Kasumi-1 (cell line): ENCODE data around the gene ACYP1.

ENCODE experiments used
- DNase-seq, 2 experiments: peaks; one replicate each; lab custom pipeline; 2025; lab: John Stamatoyannopoulos, UW

Gene ACYP1

GRCh38 chr14:75063491-75064204, at the start of gene ACYP1:
TSS of gene ACYP1 (minus strand) at chr14:75064024. CDS start at chr14:75063553, 471 bp downstream.
- peak; percentile 90 to 94 for DNase-seq

GRCh38 chr14:75109877-75110276, 46.1 kb upstream of the ACYP1 start:
- DNase-seq: no peak

- no peak for DNase-seq
Measured at GRCh38 chr14:75107186-75107585, 43.4 kb upstream of the ACYP1 start.

DNA sequence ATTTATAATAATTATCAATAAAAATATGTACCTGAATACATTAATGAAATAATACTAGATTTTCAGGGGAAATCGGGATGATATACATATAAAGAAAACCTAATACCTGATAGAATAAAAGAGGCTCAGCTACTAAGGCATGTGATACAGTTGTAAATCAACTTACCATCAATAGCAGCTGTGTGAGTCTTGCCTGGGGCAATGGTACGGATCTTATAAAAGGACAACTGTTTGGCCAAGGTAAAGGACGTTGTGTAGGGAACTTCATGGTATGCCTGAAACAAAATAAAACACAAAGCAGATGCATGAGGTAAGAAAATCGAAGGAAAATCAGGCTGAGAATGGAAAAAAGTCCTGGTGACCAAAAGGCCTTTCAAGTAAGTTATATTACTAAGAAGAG, 37.7 kb upstream of the ACYP1 start:
- DNase-seq: no peak

GRCh38 chr14:75098682-75099081, 34.9 kb upstream of the ACYP1 start:
- no peak for DNase-seq

DNA sequence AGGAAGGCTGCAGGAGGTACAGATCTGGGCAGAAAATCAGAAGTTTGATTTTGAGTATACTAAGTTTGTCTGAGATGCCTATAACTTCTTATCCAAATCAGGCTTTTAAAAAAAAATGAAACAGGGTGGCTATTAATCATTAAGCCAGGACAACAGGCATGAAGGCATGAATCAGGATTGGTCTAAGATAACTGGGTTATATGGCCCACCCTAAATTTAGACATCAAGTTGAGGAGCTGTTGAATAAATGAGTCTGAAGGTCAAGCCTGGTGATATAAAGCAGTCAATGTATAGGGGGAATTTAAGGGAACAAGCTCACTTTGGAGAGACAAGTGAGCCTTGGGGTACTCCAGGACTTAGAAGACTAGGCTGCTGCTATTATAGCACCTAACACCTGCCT, 34.4 kb upstream of the ACYP1 start:
- DNase-seq: no peak

DNA sequence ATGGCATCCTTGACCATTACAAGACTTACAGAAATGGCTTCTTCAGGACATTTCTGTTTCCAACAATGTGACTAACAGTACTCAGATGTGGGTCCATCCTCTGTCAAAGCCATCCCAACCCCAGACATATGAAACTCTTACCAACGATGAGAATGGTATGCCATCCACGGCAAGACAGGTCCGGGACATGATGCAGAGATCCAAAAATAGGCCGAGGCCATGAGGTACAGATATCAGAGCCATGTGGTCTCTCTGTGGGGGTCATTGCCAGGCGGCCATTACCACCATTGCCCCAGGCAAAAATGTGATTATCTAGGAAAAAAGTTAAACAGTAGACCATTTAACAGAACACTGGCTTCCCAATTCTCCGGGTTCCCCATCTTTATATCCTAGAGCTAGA, 33.1 kb upstream of the ACYP1 start:
- no peak for DNase-seq

DNA sequence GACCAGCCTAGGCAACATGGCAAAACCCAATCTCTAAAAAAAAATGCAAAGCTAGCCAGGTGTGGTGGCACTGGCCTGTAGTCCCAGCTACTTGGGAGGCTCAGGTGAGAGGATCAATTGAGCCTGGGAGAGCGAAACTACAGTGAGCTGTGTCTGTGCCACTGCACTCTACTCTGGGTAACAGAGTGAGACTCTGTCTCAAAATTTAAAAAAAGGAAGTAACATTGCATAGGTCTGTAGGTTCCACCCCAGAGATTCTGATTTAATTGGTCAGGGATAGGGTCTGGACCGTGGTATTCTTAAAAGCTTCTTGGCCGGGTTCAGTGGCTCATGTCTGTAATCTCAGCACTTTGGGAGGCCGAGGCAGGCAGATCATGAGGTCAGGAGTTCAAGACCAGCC, 31.9 kb upstream of the ACYP1 start:
- DNase-seq: no peak

- DNase-seq: no peak
Measured at GRCh38 chr14:75094896-75095295, 31.1 kb upstream of the ACYP1 start.

GRCh38 chr14:75092698-75093097, 28.9 kb upstream of the ACYP1 start:
- DNase-seq: no peak

DNA sequence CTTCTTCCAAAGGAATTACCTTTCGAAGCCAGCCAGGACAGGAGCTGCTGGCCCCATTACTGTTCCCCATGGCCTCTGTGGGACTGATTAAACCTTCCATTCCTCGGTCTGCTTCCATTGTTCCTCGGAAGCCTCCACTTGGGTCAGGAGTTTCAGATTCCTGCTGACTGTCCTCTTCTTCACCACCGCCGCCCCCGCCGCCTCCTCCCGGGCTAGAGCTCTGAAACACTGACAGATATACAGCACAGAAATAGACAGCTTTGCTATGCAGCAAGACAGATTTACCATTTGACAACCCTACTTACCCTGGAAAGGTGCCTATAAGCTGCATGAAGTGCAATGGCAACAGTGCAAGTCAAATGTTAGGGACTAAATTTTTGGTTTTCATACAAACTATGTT, 27.4 kb upstream of the ACYP1 start:
- DNase-seq: no peak

- no peak for DNase-seq
Measured at GRCh38 chr14:75090353-75090752, 26.5 kb upstream of the ACYP1 start.

DNA sequence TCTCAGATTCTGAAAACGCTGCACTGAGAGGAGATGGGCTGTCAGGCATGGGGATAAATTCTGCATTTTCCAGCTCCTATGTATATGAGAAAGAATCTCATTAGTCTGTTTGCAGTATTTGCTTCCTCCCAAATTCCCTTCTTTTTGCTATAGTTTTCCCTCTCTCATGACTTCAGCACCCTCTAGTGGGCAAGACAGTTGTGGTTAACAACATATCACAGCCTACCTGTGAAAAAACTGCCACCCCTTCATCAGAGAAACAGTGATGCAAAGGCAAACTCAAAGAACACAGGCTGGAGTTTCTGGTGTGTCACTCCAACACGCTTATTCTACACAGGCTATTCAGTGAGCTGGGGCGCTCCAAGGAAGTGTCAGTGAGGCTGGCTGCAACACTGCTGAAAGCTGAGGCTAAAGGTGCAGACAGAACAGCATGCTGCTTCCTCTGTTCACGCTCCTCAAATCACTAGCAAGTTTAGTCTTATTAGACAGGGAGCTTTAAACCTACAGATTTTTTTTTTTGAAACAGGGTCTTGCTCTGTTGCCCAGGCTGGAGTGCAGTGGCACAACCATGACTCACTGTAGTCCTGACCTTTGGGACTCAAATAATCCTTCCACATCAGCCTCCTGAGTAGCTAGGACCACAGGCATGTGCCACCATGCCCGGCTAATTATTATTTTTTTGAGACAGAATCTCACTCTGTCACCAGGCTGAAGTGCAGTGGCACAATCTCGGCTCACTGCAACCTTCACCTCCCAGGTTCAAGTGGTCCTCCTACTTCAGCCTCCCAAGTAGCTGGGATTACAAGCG, 24.9 kb upstream of the ACYP1 start:
- peak; percentile 54 to 59 for DNase-seq

DNA sequence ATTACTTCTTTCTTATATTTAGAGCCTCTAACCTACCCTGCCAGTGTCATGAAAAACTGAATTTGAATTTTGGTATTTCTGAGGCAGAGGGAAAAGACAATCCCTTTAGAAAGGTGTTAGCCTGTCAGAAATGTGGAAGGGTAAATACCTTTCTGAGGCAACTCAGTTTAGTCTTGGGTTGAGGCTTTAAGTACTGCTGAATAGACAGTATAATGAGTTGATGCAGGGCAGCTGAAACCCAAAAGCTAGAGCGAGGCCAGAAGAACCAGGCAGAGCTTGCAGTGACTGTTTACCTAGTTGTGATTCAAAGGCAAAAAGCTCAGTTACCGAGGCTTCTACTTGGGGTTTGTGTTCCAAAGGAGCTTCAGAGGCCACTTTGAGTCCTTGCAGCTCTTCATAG, 24.3 kb upstream of the ACYP1 start:
- DNase-seq: no peak

- DNase-seq: no peak
Measured at GRCh38 chr14:75084513-75084912, 20.7 kb upstream of the ACYP1 start.

- no peak for DNase-seq
Measured at GRCh38 chr14:75083271-75083670, 19.4 kb upstream of the ACYP1 start.

DNA sequence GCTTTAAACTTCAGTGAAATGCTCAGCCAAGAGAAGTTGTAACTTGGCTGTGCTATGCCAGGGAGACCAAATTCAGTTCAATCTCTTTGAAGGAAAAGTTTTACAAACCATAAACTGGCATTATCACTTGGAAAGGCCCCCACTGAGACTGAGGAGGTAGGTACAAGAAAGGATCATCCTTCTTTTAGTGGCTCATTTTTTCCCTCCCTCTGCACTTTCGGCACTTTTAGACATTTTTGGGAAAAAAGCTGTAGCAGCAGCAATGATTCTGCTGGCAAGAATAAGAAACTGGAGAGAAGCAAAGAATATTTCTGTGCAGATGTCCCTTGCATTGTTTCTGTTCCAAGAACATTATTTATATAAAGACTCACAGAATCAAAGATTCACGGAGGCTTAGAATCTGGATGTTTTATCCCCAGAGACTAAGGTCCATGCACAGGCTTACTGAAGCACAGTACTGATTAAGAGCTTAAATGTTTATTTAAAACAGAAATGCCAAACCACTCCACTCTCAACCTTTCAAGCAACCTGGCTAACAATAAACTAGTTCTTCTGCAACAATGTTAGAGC, 17.9 kb upstream of the ACYP1 start:
- DNase-seq: no peak

GRCh38 chr14:75079521-75079920, 15.7 kb upstream of the ACYP1 start:
- DNase-seq: no peak

DNA sequence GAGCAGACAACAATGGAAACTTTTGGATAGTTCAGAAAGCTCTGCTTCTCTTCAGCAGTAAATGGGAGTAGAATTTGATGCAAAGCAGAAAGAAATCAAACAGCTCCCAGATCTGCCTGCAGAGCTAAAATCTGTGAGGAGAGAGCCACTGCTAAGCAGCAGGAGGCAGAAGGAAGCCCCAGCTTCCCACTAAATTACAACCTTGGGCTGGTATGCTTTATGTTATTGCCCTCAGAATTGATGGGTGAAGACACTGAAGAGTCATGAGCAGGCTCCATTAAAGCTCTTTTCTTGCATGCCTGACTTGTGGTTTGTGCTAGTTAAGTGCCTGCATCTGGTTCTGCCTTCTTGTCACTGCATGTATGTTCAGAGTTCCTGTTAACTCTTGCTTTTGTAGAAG, 14.0 kb upstream of the ACYP1 start:
- DNase-seq: no peak

- no peak for DNase-seq
Measured at GRCh38 chr14:75070383-75070782, 6.6 kb upstream of the ACYP1 start.

DNA sequence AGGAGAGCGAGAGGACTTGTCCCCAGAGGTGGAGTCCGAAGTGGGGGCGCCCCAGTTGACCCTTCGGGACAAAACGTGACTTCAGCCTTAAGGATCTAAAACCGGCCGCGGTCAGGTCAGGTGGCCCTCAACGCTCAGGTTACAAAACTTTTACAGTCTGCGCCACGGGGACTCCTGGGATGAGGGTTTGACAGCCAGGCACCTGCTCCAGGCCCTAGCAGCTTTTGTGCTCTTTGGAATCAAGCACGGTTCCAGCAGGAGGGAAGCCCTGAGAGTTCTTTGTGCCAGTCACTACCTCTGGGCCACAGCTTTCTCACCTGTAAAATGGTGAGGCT, 6.0 kb upstream of the ACYP1 start:
- DNase-seq: no peak

- peak; percentile 27 to 39 for DNase-seq
Measured at GRCh38 chr14:75069121-75069810, 5.4 kb upstream of the ACYP1 start, which contains the start of gene ZC2HC1C. TSS of gene ZC2HC1C (plus strand) at chr14:75069641. CDS start at chr14:75070574, 933 bp downstream.
